GM23338 (cell line): ENCODE data around the gene HRAS. TPM values are rescaled to one million over a fixed set of nuclear protein-coding genes. Genes with fewer than 3 reads are reported as not detected.

Experiments
- ATAC-seq: fragments of 200-7000 bp; cut with Tn5 transposase; 3 replicates; pipeline ENCODE4 v1.9.1; 2020
- DNase-seq: peaks from one replicate; pipeline ENCODE4 v3.0.0-alpha.2; 2015; ENCODE audit warnings: low spot score
- H2AFZ ChIP-seq: fragments of 200-600 bp; sonication (generic); 2 replicates; pipeline ENCODE4 v1.8.0; 2016; ENCODE audit warnings: antibody characterized with exemption, mild to moderate bottlenecking, moderate library complexity
- H3F3A ChIP-seq: fragments of 200-600 bp; sonication (generic); replicated peaks from 2 replicates; pipeline ENCODE4 v1.8.0; 2017; ENCODE audit warnings: antibody characterized with exemption, mixed run types, low read depth
- H3K27ac ChIP-seq: fragments of 200-600 bp; sonication (generic); 2 replicates; pipeline ENCODE4 v1.6.1; 2016; ENCODE audit warnings: low read depth
- H3K27me3 ChIP-seq: fragments of 200-600 bp; sonication (generic); 2 replicates; pipeline ENCODE4 v1.8.0; 2016; ENCODE audit warnings: mild to moderate bottlenecking, mixed run types, moderate library complexity; ENCODE audit not compliant: insufficient read depth
- H3K36me3 ChIP-seq: fragments of 200-600 bp; sonication (generic); 2 replicates; pipeline ENCODE4 v1.8.0; 2016; ENCODE audit warnings: mild to moderate bottlenecking; ENCODE audit not compliant: insufficient read depth
- H3K4me1 ChIP-seq: fragments of 200-600 bp; sonication (generic); 2 replicates; pipeline ENCODE4 v1.8.0; 2016; ENCODE audit warnings: mild to moderate bottlenecking, moderate library complexity; ENCODE audit not compliant: insufficient read depth
- H3K4me2 ChIP-seq: fragments of 200-600 bp; sonication (generic); 2 replicates; pipeline ENCODE4 v1.7.1; 2017; ENCODE audit warnings: mixed run types
- H3K4me3 ChIP-seq: fragments of 200-600 bp; sonication (generic); 2 replicates; pipeline ENCODE4 v1.6.1; 2016; ENCODE audit warnings: mixed run types
- H3K79me2 ChIP-seq: fragments of 200-600 bp; sonication (generic); replicated peaks from 2 replicates; pipeline ENCODE4 v1.8.0; 2017; ENCODE audit warnings: mild to moderate bottlenecking; ENCODE audit not compliant: insufficient read depth
- H3K9me2 ChIP-seq: fragments of 200-600 bp; sonication (generic); 2 replicates; pipeline ENCODE4 v1.8.0; 2017; ENCODE audit not compliant: insufficient read depth
- H4K20me1 ChIP-seq: fragments of 200-600 bp; sonication (generic); replicated peaks from 2 replicates; pipeline ENCODE4 v1.8.0; 2017; ENCODE audit warnings: mild to moderate bottlenecking; ENCODE audit not compliant: insufficient read depth
- H3K27ac Mint-ChIP-seq: 2 replicates; pipeline ENCODE4 v1.8.0; 2020; ENCODE audit warnings: inconsistent platforms, mild to moderate bottlenecking, moderate library complexity, mixed read lengths
- H3K27me3 Mint-ChIP-seq: 3 replicates; pipeline ENCODE4 v1.8.0; 2022; ENCODE audit warnings: low read depth, mild to moderate bottlenecking, moderate library complexity, mixed read lengths, inconsistent platforms; ENCODE audit not compliant: insufficient read depth, poor library complexity
- H3K36me3 Mint-ChIP-seq: 3 replicates; pipeline ENCODE4 v1.8.0; 2021; ENCODE audit warnings: low read depth, mild to moderate bottlenecking, inconsistent platforms, moderate library complexity, mixed read lengths
- H3K4me1 Mint-ChIP-seq: 3 replicates; pipeline ENCODE4 v1.8.0; 2020; ENCODE audit warnings: mild to moderate bottlenecking, inconsistent platforms, mixed read lengths
- H3K4me3 Mint-ChIP-seq: 3 replicates; pipeline ENCODE4 v1.8.0; 2021; ENCODE audit warnings: moderate library complexity, mild to moderate bottlenecking, inconsistent platforms, mixed read lengths
- H3K9me3 Mint-ChIP-seq: 3 replicates; pipeline ENCODE4 v1.8.0; 2020; ENCODE audit warnings: moderate library complexity, mild to moderate bottlenecking, inconsistent platforms, mixed read lengths
- EZH2phosphoT487 ChIP-seq: fragments of 200-600 bp; sonication (generic); IDR thresholded peaks from one replicate; pipeline ENCODE4 v1.8.1; 2018; ENCODE audit warnings: antibody characterized with exemption; ENCODE audit not compliant: unreplicated experiment
- NANOG ChIP-seq: IDR thresholded peaks from 2 replicates; pipeline ENCODE4 v1.6.1; 2016; ENCODE audit warnings: antibody characterized with exemption, borderline replicate concordance
- STAT1 ChIP-seq: IDR thresholded peaks from one replicate; pipeline ENCODE4 v1.6.1; 2016; ENCODE audit warnings: antibody characterized with exemption; ENCODE audit not compliant: unreplicated experiment
- ZNF114 ChIP-seq: fragments of 250-450 bp; sonication (Bioruptor Pico); IDR thresholded peaks from 2 replicates; pipeline ENCODE4 v1.5.0; 2020; ENCODE audit warnings: mild to moderate bottlenecking, moderate library complexity
- ZNF462 ChIP-seq: fragments of 250-450 bp; sonication (Bioruptor Pico); IDR thresholded peaks from 2 replicates; pipeline ENCODE4 v1.5.0; 2020; ENCODE audit warnings: mild to moderate bottlenecking, moderate library complexity
- polyA plus RNA-seq: library from polyadenylated mRNA; unstranded; fragments of >200 nt; fragmentation: Nextera tagmentation; extraction: Ambion mirVana; gene quantifications from 2 replicates; pipeline ENCODE4 v1.2.1, GENCODE V29; 2016
- total RNA-seq: library from RNA; depleted of rRNA; stranded (reverse); fragments of >200 nt; shearing (Covaris generic); gene quantifications from 2 replicates; pipeline ENCODE4 v1.2.3, GENCODE V29; 2014

The HRAS gene
- total and polyA plus RNA-seq, 2 experiments from 2014 or later: 37.9 to 48.7 TPM

GRCh38 chr11:532527-532985 is 2.8 kb downstream of the HRAS start (continued):
- TF ChIP-seq ZNF462 (CRISPR knock-in tag): no peak

- H3K27ac Mint-ChIP-seq: no peak overlapping the region
- H3K4me3 ChIP-seq: no peak overlapping the region
- ATAC-seq: no peak
- peaks cover 10% of the 10 kb centered on the region; the same call in 2 of the 3 replicates for H3K36me3 Mint-ChIP-seq
- no peak overlapping the region for H3K27ac ChIP-seq
- H3F3A ChIP-seq: peaks cover 10% of the 10 kb centered on the region
- peaks cover 2% of the 10 kb centered on the region; the same call in 2 of the 3 replicates for H3K9me3 Mint-ChIP-seq
- no peak for DNase-seq
- no peak overlapping the region for H3K4me2 ChIP-seq
- peaks cover 3% of the 10 kb centered on the region; the same call in 2 of the 3 replicates for H3K4me1 Mint-ChIP-seq
- H3K27me3 Mint-ChIP-seq: peaks cover 8% of the 10 kb centered on the region
- no peaks in the 10 kb centered on the region for H3K9me2 ChIP-seq
- H3K27me3 ChIP-seq: peaks cover 9% of the 10 kb centered on the region; the same call in 1 of the 2 replicates
- H3K4me3 Mint-ChIP-seq: no peak overlapping the region
- no peaks in the 10 kb centered on the region for H3K4me1 ChIP-seq
- no peaks in the 10 kb centered on the region for H3K36me3 ChIP-seq
- no peaks in the 10 kb centered on the region; the same call in 1 of the 2 replicates for H3K79me2 ChIP-seq
- H2AFZ ChIP-seq: no peak overlapping the region
- H4K20me1 ChIP-seq: 0 out of 2 replicates have a peak, but pooled peaks cover 2% of the 10 kb centered on the region
- TF ChIP-seq STAT1: no peak
- no peak for TF ChIP-seq NANOG
- no peak for TF ChIP-seq ZNF114 (CRISPR knock-in tag)
- no peak for TF ChIP-seq ZNF462 (CRISPR knock-in tag)
- TF ChIP-seq EZH2phosphoT487: no peak
Measured at GRCh38 chr11:531919-532526, 3.4 kb downstream of the HRAS start.
